HG02938 (cell line): ENCODE results near the gene FAM174A.
"Not testable (repeated sequence)": the region's sequence is repeated elsewhere in the genome, so short reads cannot be mapped to it uniquely, and the experiment has no call there.

Experiments
- ATAC-seq: cut with Tn5 transposase; IDR thresholded peaks from one replicate; pipeline ENCODE4 v1.9.1; 2021; ENCODE audit warnings: mild to moderate bottlenecking, moderate library complexity; ENCODE audit not compliant: unreplicated experiment

FAM174A gene

GRCh38 chr5:100574716-100575115 is 39.5 kb downstream of the FAM174A start:
- ATAC-seq: no peak

GRCh38 chr5:100575815-100576214 is 40.6 kb downstream of the FAM174A start:
- no peak for ATAC-seq

- no peak for ATAC-seq
Measured at GRCh38 chr5:100576217-100576751, 41.1 kb downstream of the FAM174A start.

- no peak for ATAC-seq
Measured at GRCh38 chr5:100577506-100577905, 42.3 kb downstream of the FAM174A start.

- peak; percentile 99 for ATAC-seq
Measured at GRCh38 chr5:100584069-100584468, 48.9 kb downstream of the FAM174A start.

- ATAC-seq: no peak
Measured at GRCh38 chr5:100584889-100585288, 49.7 kb downstream of the FAM174A start.

GRCh38 chr5:100590867-100591266 is 55.7 kb downstream of the FAM174A start:
- no peak for ATAC-seq

- no peak for ATAC-seq
Measured at GRCh38 chr5:100595152-100595811, 60.1 kb downstream of the FAM174A start.

GRCh38 chr5:100595812-100596173 is 60.6 kb downstream of the FAM174A start:
- no peak for ATAC-seq

GRCh38 chr5:100598446-100598845 is 63.3 kb downstream of the FAM174A start:
- ATAC-seq: no peak

- ATAC-seq: no peak
Measured at GRCh38 chr5:100600298-100600994, 65.3 kb downstream of the FAM174A start.

GRCh38 chr5:100603141-100603540 is 68.0 kb downstream of the FAM174A start:
- ATAC-seq: no peak

- ATAC-seq: not testable (repeated sequence)
Measured at GRCh38 chr5:100604021-100604420, 68.8 kb downstream of the FAM174A start.

GRCh38 chr5:100609594-100609993 is 74.4 kb downstream of the FAM174A start:
- no peak for ATAC-seq

- ATAC-seq: no peak
Measured at GRCh38 chr5:100614308-100614707, 79.1 kb downstream of the FAM174A start.

GRCh38 chr5:100615362-100615761 is 80.2 kb downstream of the FAM174A start:
- no peak for ATAC-seq

GRCh38 chr5:100616291-100616690 is 81.1 kb downstream of the FAM174A start:
- ATAC-seq: no peak

- ATAC-seq: no peak
Measured at GRCh38 chr5:100616981-100617380, 81.8 kb downstream of the FAM174A start.

- ATAC-seq: peak; percentile 86
Measured at GRCh38 chr5:100623719-100624118, 88.5 kb downstream of the FAM174A start.

GRCh38 chr5:100634937-100635534 is 99.9 kb downstream of the FAM174A start:
- ATAC-seq: peak; percentile 93
